ENCODE results near the gene GGCX.
A peak's percentile ranks its signal among the peaks of the same experiment; 100 is the strongest.
"Not testable (repeated sequence)": the region's sequence is repeated elsewhere in the genome, so short reads cannot be mapped to it uniquely, and the experiment has no call there.

Gene GGCX

GRCh38 chr2:85594715-85595300, 33.5 kb upstream of the GGCX start:
- DNase-seq (ENCODE audit: low spot score) = no peak

GRCh38 chr2:85593023-85593422, 31.7 kb upstream of the GGCX start:
- DNase-seq (ENCODE audit: low spot score) = no peak

- DNase-seq (ENCODE audit: low spot score) = not testable (repeated sequence)
Observed at GRCh38 chr2:85592299-85592698, 31.0 kb upstream of the GGCX start.

GRCh38 chr2:85591563-85591962, 30.3 kb upstream of the GGCX start:
- DNase-seq (ENCODE audit: low spot score) = no peak

- DNase-seq (ENCODE audit: low spot score) = no peak
Observed at GRCh38 chr2:85590950-85591349, 29.7 kb upstream of the GGCX start.

- DNase-seq (ENCODE audit: low spot score) = no peak
Observed at GRCh38 chr2:85589982-85590791, 28.9 kb upstream of the GGCX start.

- no peak for DNase-seq (ENCODE audit: low spot score)
Observed at GRCh38 chr2:85589181-85589580, 27.9 kb upstream of the GGCX start.

- DNase-seq (ENCODE audit: low spot score) = no peak
Observed at GRCh38 chr2:85588645-85589044, 27.4 kb upstream of the GGCX start.

- DNase-seq (ENCODE audit: low spot score) = no peak
Observed at GRCh38 chr2:85588236-85588635, 26.9 kb upstream of the GGCX start.

GRCh38 chr2:85585781-85586105, 24.4 kb upstream of the GGCX start:
- no peak for DNase-seq (ENCODE audit: low spot score)

- DNase-seq (ENCODE audit: low spot score) = no peak
Observed at GRCh38 chr2:85584857-85585780, 23.8 kb upstream of the GGCX start.

GRCh38 chr2:85584354-85584856, 23.1 kb upstream of the GGCX start, which contains the start of gene VAMP5:
Gene VAMP5 (plus strand): TSS chr2:85584431. CDS start chr2:85584491, 60 bp downstream.
- DNase-seq (ENCODE audit: low spot score) = no peak

GRCh38 chr2:85583667-85584353, 22.5 kb upstream of the GGCX start:
- no peak for DNase-seq (ENCODE audit: low spot score)

GRCh38 chr2:85582492-85582891, 21.2 kb upstream of the GGCX start:
- DNase-seq (ENCODE audit: low spot score) = no peak

GRCh38 chr2:85580206-85580605, 18.9 kb upstream of the GGCX start:
- no peak for DNase-seq (ENCODE audit: low spot score)

GRCh38 chr2:85579266-85579935, 18.1 kb upstream of the GGCX start:
- no peak for DNase-seq (ENCODE audit: low spot score)

- no peak for DNase-seq (ENCODE audit: low spot score)
Observed at GRCh38 chr2:85578243-85579180, 17.2 kb upstream of the GGCX start.

- DNase-seq (ENCODE audit: low spot score) = peak; percentile 34
Observed at GRCh38 chr2:85577386-85578242, 16.3 kb upstream of the GGCX start, which contains the start of gene VAMP8. Gene VAMP8 (plus strand): TSS chr2:85577586. CDS start chr2:85577647, 61 bp downstream.

- DNase-seq (ENCODE audit: low spot score) = no peak
Observed at GRCh38 chr2:85577063-85577385, 15.7 kb upstream of the GGCX start.
